ENCODE results near the gene DUS1L. TPM values are rescaled to one million over a fixed set of nuclear protein-coding genes. Genes with fewer than 3 reads are reported as not detected.
A peak's percentile ranks its signal among the peaks of the same experiment; 100 is the strongest.

The DUS1L gene
- polyA plus RNA-seq, 2 of the 4 experiments (the other 2 are of a cell fraction): 48.1 to 83.6 TPM

GRCh38 chr17:82072827-82073226 is 7.2 kb upstream of the DUS1L start:
- FAIRE-seq: no peak

GRCh38 chr17:82070611-82071010 is 5.0 kb upstream of the DUS1L start:
- H3K4me1 ChIP-seq: peaks cover 6% of the 10 kb centered on the region
- ChIA-PET CTCF (interaction anchor here (0.6 to 1.4 kb wide), 5 partner anchors 26 to 132 kb away, joined by 3 to 4 read pairs (median 3); no protein-coding TSS in a partner anchor), POLR2A (interaction anchor here (0.7 to 0.8 kb wide), 2 partner anchors 24 to 28 kb away, joined by 3 read pairs; partner anchors contain the start of gene FASN)
- TF ChIP-seq CBX2 (IDR thresholded peaks at IDR 0.05; ENCODE audit: borderline replicate concordance, low read depth): no peak
- no peak for TF ChIP-seq MAZ (IDR thresholded peaks at IDR 0.05; ENCODE audit: borderline replicate concordance, low read depth, low read length)
- DNase-seq (ENCODE audit: low read depth in 1 of 2, low spot score in 1 of 2) (no peak), ATAC-seq (no peak), FAIRE-seq (no peak)
- no peaks in the 10 kb centered on the region for H3K9me3 ChIP-seq
- H3K4me3 ChIP-seq: no peak overlapping the region
- H3K4me2 ChIP-seq: no peak overlapping the region
- H3K27ac ChIP-seq: no peak overlapping the region

More at GRCh38 chr17:82072827-82073226, 7.2 kb upstream of the DUS1L start:
- Histone ChIP-seq H3K4me2 (no peak overlapping the region), H3K4me3 (no peak overlapping the region), H3K4me1 (no peaks in the 10 kb centered on the region), H3K9me3 (no peaks in the 10 kb centered on the region), H3K27ac (no peak overlapping the region)
- TF ChIP-seq MAX (IDR thresholded peaks at IDR 0.05): no peak
- TF ChIP-seq EP300 (IDR thresholded peaks at IDR 0.05): no peak
- no peak for TF ChIP-seq CBX8 (IDR thresholded peaks at IDR 0.05)
- no peak for TF ChIP-seq ZC3H11A (IDR thresholded peaks at IDR 0.05)
- TF ChIP-seq BHLHE40 (IDR thresholded peaks at IDR 0.05; ENCODE audit: low read depth, low read length): no peak
- no peak for TF ChIP-seq JUN (IDR thresholded peaks at IDR 0.05)
- no peak for TF ChIP-seq TP53 (CRISPR knock-in tag; IDR thresholded peaks at IDR 0.05)
- no peak for TF ChIP-seq HES2 (IDR thresholded peaks at IDR 0.05)
- TF ChIP-seq TFCP2L1 (CRISPR knock-in tag; IDR thresholded peaks at IDR 0.05): no peak
- no peak for TF ChIP-seq CHD4 (IDR thresholded peaks at IDR 0.05; ENCODE audit: borderline replicate concordance)
- no peak for TF ChIP-seq EHMT2 (IDR thresholded peaks at IDR 0.05; ENCODE audit: low read depth)
- TF ChIP-seq CTCF (IDR thresholded peaks at IDR 0.05): no peak
- TF ChIP-seq ZFP36 (IDR thresholded peaks at IDR 0.05; ENCODE audit: borderline replicate concordance, partially characterized antibody): no peak
- no peak for TF ChIP-seq MAZ (IDR thresholded peaks at IDR 0.05; ENCODE audit: borderline replicate concordance, low read depth, low read length)
- TF ChIP-seq CHD2 (IDR thresholded peaks at IDR 0.05; ENCODE audit: low read length, partially characterized antibody): no peak
- DNase-seq (ENCODE audit: low read depth in 1 of 2, low spot score in 1 of 2) (no peak), ATAC-seq (no peak)
- POLR2A ChIA-PET: interaction anchor here (1.0 kb wide), 1 partner anchor 26 kb away, joined by 4 read pairs; the partner anchor contains the start of gene FASN
- 64% methylated on average over 6 of the region's 6 CpGs for WGBS (ENCODE audit: missing lambda C conversion rate)
- CTCF ChIA-PET: interaction anchor here (1.0 to 1.1 kb wide), 3 partner anchors 14 to 52 kb away, joined by 3 to 4 read pairs (median 4); no protein-coding TSS in a partner anchor

GRCh38 chr17:82065193-82065637 is 389 bp downstream of the DUS1L start:
- TF ChIP-seq CHD2 (IDR thresholded peaks at IDR 0.05; ENCODE audit: low read length, partially characterized antibody) (peak; percentile 76), REST (IDR thresholded peaks at IDR 0.05) (peak; percentile 49; the same call in 1 of the 2 replicates), MYC (IDR thresholded peaks at IDR 0.05; ENCODE audit: borderline replicate concordance, low read length) (0 out of 2 replicates have a peak, but pooled peaks have one; percentile 12), RARB (CRISPR knock-in tag; IDR thresholded peaks at IDR 0.05) (no peak)
- POLR2A ChIA-PET: interaction anchor here (0.6 to 3.1 kb wide), 3 partner anchors 14 to 172 kb away, joined by 3 to 11 read pairs (median 3); partner anchors contain the start of gene FASN
- peaks cover 19% of the 10 kb centered on the region for H3K4me1 ChIP-seq
- peak in 1 of 2 experiments; percentile 66 for DNase-seq (ENCODE audit: low read depth in 1 of 2, low spot score in 1 of 2)
- no peak for FAIRE-seq
- CTCF ChIA-PET: interaction anchor here (0.7 to 21.7 kb wide), 8 partner anchors 11 to 105 kb away, joined by 3 to 191 read pairs (median 8); partner anchors contain the start of genes DCXR, GPS1, NOTUM and RAC3
- peak overlapping the region; percentile 94 to 96 for H3K27ac ChIP-seq
- H3K4me3 ChIP-seq: peak overlapping the region; percentile 94
- WGBS (ENCODE audit: missing lambda C conversion rate): under 1% methylated on average over 24 of the region's 47 CpGs
- peak; percentile 10 to 33; a peak in 4 of 6 replicates for ATAC-seq
- no peaks in the 10 kb centered on the region for H3K9me3 ChIP-seq
- H3K4me2 ChIP-seq: peak overlapping the region; percentile 99
